Small intestine (tissue), 7 donors: Measurements from ENCODE around the gene IL4R. TPM values are rescaled to one million over a fixed set of nuclear protein-coding genes. Genes with fewer than 3 reads are reported as not detected.
A peak's percentile ranks its signal among the peaks of the same experiment; 100 is the strongest.
"Not testable (repeated sequence)": the region's sequence is repeated elsewhere in the genome, so short reads cannot be mapped to it uniquely, and the experiment has no call there.

Source experiments
- DNase-seq, 2 donors: peaks; one replicate each; pipeline versions ENCODE4 v3.0.0 to v3.0.0-alpha.2; 2013
- FAIRE-seq: peaks from 2 replicates; lab custom pipeline; 2012; peaks lifted over from hg19 to GRCh38; lab: Jason Lieb, UNC
- H3K27ac ChIP-seq, 3 donors: one replicate each; pipeline ENCODE4 v1.5.1; 2013; ENCODE audit warnings: low read length in 2 of 3, mild to moderate bottlenecking in 2 of 3, control low read depth in 1 of 3, inconsistent platforms in 1 of 3, low read depth in 1 of 3, moderate library complexity in 1 of 3
- H3K27me3 ChIP-seq, 3 donors: one replicate each; pipeline ENCODE4 v1.6.1; 2013; ENCODE audit warnings: low read length in 3 of 3, inconsistent platforms in 1 of 3; ENCODE audit not compliant: control insufficient read depth in 3 of 3, insufficient read depth in 3 of 3
- H3K36me3 ChIP-seq, 3 donors: one replicate each; pipeline ENCODE4 v1.6.1; 2013; ENCODE audit warnings: low read length in 3 of 3, inconsistent platforms in 1 of 3, low read depth in 1 of 3, mild to moderate bottlenecking in 1 of 3, moderate library complexity in 1 of 3; ENCODE audit not compliant: control insufficient read depth in 3 of 3, insufficient read depth in 2 of 3
- H3K4me1 ChIP-seq, 3 donors: one replicate each; pipeline ENCODE4 v1.6.1; 2013; ENCODE audit warnings: low read length in 2 of 3, inconsistent platforms in 1 of 3, low read depth in 1 of 3, mild to moderate bottlenecking in 1 of 3, moderate library complexity in 1 of 3; ENCODE audit not compliant: control insufficient read depth in 3 of 3, insufficient read depth in 2 of 3
- H3K4me3 ChIP-seq, 3 donors: one replicate each; pipeline ENCODE4 v1.5.1; 2013; ENCODE audit warnings: low read length in 3 of 3, control low read depth in 1 of 3, inconsistent platforms in 1 of 3, low read depth in 1 of 3, mild to moderate bottlenecking in 1 of 3, moderate library complexity in 1 of 3
- H3K9me3 ChIP-seq, 2 donors: one replicate each; pipeline ENCODE4 v1.6.1; 2013; ENCODE audit warnings: low read depth in 1 of 2, low read length in 1 of 2; ENCODE audit not compliant: control insufficient read depth in 2 of 2, insufficient read depth in 1 of 2
- WGBS, 3 donors: extraction: QIAGEN DNeasy Blood & Tissue Kit; methylation state at CpG; one replicate each; pipeline ENCODE4 v1.1.7; 2013; 5-methylcytosine and 5-hydroxymethylcytosine counted together
- polyA plus RNA-seq, 4 donors: library from polyadenylated mRNA; stranded (reverse) in 3 of 4; unstranded in 1 of 4; fragments of 200-250 nt in 3 of 4; fragments of 120-200 nt in 1 of 4; gene quantifications; one replicate each; pipeline versions ENCODE4 v1.2.1 to v1.2.3, GENCODE V29; 2013
- donor health status: healthy with polysubstance abuse.
- donor health status: control.
- donor health status: control.
- donor health status: Bipolar disorder and iron deficiency.
- donor health status: healthy.

IL4R gene
- polyA plus RNA-seq, 4 donors = 28.1 to 32.7 (median 30.4) TPM

GRCh38 chr16:27272076-27272475, 41.7 kb upstream of the IL4R start:
- Histone ChIP-seq H3K4me3 (no peak overlapping the region), H3K36me3 (no peaks in the 10 kb centered on the region), H3K4me1 (peaks cover 4 to 22% (median 5%) of the 10 kb centered on the region in 3 donors), H3K27me3 (no peaks in the 10 kb centered on the region), H3K9me3 (no peaks in the 10 kb centered on the region), H3K27ac (no peak overlapping the region)
- DNase-seq (no peak), FAIRE-seq (no peak)
- WGBS, 3 donors = 87 to 94% (median 91%) methylated on average over 4 of the region's 4 CpGs

GRCh38 chr16:27272697-27273096, 41.1 kb upstream of the IL4R start:
- not testable (repeated sequence) for FAIRE-seq, DNase-seq, H3K27me3 ChIP-seq, H3K36me3 ChIP-seq, H3K4me3 ChIP-seq, H3K9me3 ChIP-seq
- Histone ChIP-seq H3K27ac (peak overlapping the region in 1 of 3 donors; percentile 89), H3K4me1 (peaks cover 4 to 22% (median 5%) of the 10 kb centered on the region in 3 donors)
- WGBS, 3 donors = 95 to 97% (median 96%) methylated on average over 7 of the region's 7 CpGs

- Histone ChIP-seq H3K27ac (peak overlapping the region; percentile 38 to 89 (median 46)), H3K36me3 (no peaks in the 10 kb centered on the region), H3K4me3 (no peak overlapping the region), H3K27me3 (no peaks in the 10 kb centered on the region), H3K9me3 (no peaks in the 10 kb centered on the region), H3K4me1 (peaks cover 2 to 22% (median 5%) of the 10 kb centered on the region in 3 donors)
- FAIRE-seq = no peak
- no peak for DNase-seq
- 90 to 96% (median 96%) methylated on average over 4 of the region's 4 CpGs for WGBS, 3 donors
Observed at GRCh38 chr16:27273330-27273669, 40.5 kb upstream of the IL4R start.

- peak overlapping the region; percentile 38 to 89 (median 46) for H3K27ac ChIP-seq
- WGBS, 3 donors = 40 to 57% (median 46%) methylated on average over 8 of the region's 8 CpGs
- no peak for FAIRE-seq
- peaks cover 2 to 22% (median 5%) of the 10 kb centered on the region in 3 donors for H3K4me1 ChIP-seq
- H3K36me3 ChIP-seq = no peaks in the 10 kb centered on the region
- H3K4me3 ChIP-seq = no peak overlapping the region
- H3K9me3 ChIP-seq = no peaks in the 10 kb centered on the region
- no peaks in the 10 kb centered on the region for H3K27me3 ChIP-seq
- DNase-seq = peak; percentile 83 to 94
Observed at GRCh38 chr16:27273670-27274423, 39.9 kb upstream of the IL4R start.

GRCh38 chr16:27274424-27274874, 39.3 kb upstream of the IL4R start:
- H3K9me3 ChIP-seq, FAIRE-seq, H3K36me3 ChIP-seq, H3K4me3 ChIP-seq, DNase-seq, H3K27me3 ChIP-seq: not testable (repeated sequence)
- Histone ChIP-seq H3K4me1 (peaks cover 0 to 17% (median 5%) of the 10 kb centered on the region in 3 donors), H3K27ac (peak overlapping the region in 1 of 3 donors; percentile 78)
- 73% methylated on average over 7 of the region's 7 CpGs for WGBS, 3 donors

GRCh38 chr16:27275394-27275793, 38.4 kb upstream of the IL4R start:
- peaks cover 0 to 14% (median 5%) of the 10 kb centered on the region in 3 donors for H3K4me1 ChIP-seq
- H3K36me3 ChIP-seq = no peaks in the 10 kb centered on the region
- no peaks in the 10 kb centered on the region for H3K27me3 ChIP-seq
- H3K27ac ChIP-seq = no peak overlapping the region
- FAIRE-seq (no peak), DNase-seq (no peak)
- 80 to 88% (median 84%) methylated on average over 1 of the region's 1 CpG for WGBS, 3 donors
- H3K9me3 ChIP-seq = no peaks in the 10 kb centered on the region
- no peak overlapping the region for H3K4me3 ChIP-seq

- Histone ChIP-seq H3K4me3 (no peak overlapping the region), H3K27me3 (no peaks in the 10 kb centered on the region), H3K9me3 (no peaks in the 10 kb centered on the region), H3K36me3 (no peaks in the 10 kb centered on the region), H3K4me1 (no peaks in the 10 kb centered on the region), H3K27ac (no peak overlapping the region)
- WGBS, 3 donors = 65 to 71% (median 70%) methylated on average over 7 of the region's 7 CpGs
- FAIRE-seq (no peak), DNase-seq (no peak)
Observed at GRCh38 chr16:27281243-27281642, 32.5 kb upstream of the IL4R start.

- no peaks in the 10 kb centered on the region for H3K27me3 ChIP-seq
- FAIRE-seq (no peak), DNase-seq (no peak)
- H3K4me3 ChIP-seq = no peak overlapping the region
- 77 to 84% (median 77%) methylated on average over 7 of the region's 7 CpGs for WGBS, 3 donors
- H3K9me3 ChIP-seq = no peaks in the 10 kb centered on the region
- H3K27ac ChIP-seq = no peak overlapping the region
- no peaks in the 10 kb centered on the region for H3K4me1 ChIP-seq
- H3K36me3 ChIP-seq = no peaks in the 10 kb centered on the region
Observed at GRCh38 chr16:27284865-27285675, 28.7 kb upstream of the IL4R start.
